GM18517 (cell line): Measurements from ENCODE around the gene C10orf95.
"Not testable (repeated sequence)": the region's sequence is repeated elsewhere in the genome, so short reads cannot be mapped to it uniquely, and the experiment has no call there.

Source experiments
- ATAC-seq: cut with Tn5 transposase; IDR thresholded peaks from one replicate; pipeline ENCODE4 v1.9.1; 2021; ENCODE audit warnings: mild to moderate bottlenecking, moderate library complexity; ENCODE audit not compliant: unreplicated experiment

The C10orf95 gene

DNA sequence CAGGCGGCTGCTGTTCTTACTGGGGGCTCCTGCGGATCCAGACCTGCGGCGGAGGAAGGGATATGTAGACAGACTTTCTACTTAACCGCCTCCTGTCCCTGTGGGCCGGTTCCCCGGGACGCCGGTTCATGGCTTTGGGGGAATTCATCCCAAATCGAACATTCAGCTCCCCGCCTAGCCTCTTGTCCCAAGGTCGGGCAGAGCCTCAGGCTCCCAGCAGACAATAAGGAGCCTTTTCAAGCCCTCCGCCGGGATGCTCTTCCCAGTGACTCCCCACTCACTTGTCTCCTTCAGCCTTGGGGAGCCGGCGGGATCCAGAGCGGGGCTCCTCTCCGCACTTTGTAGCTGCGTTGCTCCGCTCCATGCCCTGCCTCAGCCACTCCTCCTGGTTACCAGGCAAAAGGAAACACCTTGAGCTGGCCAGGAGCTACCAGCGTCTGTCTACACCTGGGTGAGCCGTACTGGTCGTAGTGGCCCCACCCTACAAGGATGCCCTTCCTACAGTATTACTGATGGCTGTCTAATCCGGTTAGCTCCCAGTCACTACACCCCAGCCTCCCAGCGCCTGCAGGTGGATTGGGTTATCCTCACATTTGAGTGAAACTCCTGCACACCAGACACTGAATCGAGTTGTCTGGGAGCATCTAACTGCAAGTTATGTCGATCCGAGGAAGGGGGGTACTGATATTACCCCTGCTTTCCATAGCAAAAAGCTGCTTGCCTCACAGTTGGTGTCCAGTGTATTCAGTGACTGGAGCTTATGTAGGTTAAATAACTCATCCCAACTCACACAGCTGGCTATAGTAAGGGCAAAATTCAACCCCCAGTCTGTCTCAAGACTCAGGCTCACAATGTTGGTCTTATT, at the start of gene C10orf95:
TSS of gene C10orf95 (minus strand) at position 439 of the 865 bp plus-strand sequence. CDS start 450 bp downstream, outside the sequence.
- ATAC-seq = no peak

DNA sequence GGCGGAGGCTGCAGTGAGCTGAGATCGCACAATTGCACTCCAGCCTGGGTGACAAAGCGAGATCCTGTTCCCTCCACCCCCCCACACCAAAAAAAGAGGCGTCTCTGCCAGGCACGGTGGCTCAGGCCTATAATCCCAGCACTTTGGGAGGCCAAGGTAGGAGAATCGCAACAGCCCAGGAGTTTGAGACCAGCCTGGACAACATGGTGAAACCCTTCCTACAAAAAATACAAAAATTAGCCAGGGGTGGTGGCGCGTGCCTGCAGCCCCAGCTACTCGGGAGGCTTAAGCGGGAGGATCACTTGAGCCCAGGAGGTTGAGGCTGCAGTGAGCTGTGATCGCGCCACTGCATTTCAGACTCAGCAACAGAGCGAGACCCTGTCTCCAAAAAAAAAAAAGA, 49.3 kb upstream of the C10orf95 start:
- ATAC-seq = not testable (repeated sequence)

DNA sequence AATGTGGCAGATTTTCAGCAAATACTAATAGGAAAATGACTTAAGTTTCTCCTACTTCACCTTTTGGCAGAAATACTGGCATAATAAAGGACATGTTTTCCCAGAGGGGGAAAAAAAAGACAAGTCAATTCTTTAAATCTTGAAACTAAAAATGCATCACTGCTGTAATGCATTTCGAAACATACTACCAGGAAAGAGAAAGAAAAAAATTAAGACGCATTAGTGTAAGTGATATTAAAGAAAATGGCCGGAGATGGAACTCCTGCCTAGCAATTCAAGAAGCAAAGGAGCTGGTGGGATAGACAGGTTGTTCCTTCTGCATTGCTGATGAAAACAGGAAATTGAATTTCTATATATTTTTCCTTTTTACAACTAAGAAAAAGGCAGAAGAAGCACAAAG, 48.0 kb upstream of the C10orf95 start:
- ATAC-seq = no peak

GRCh38 chr10:102497545-102497944, 46.2 kb upstream of the C10orf95 start:
- no peak for ATAC-seq

DNA sequence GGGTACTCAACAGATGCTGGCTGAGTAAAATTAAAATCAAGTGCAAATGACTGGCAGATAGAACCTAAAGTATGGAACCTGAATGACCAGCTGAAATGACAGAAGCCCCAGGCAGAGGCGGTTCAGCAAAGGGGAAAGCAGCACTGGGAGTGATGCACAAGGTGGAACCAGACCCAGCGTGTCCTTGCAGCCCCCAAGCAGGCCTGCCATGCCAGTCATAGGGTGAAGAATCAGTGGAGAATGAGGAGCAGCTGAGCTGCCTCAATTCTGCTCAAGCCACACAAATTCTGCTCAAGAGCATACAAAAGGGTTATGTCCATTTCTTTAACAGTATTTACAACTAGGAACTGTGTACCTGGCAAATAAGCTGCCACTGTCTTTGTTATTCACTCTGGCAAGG, 42.4 kb upstream of the C10orf95 start:
- no peak for ATAC-seq

DNA sequence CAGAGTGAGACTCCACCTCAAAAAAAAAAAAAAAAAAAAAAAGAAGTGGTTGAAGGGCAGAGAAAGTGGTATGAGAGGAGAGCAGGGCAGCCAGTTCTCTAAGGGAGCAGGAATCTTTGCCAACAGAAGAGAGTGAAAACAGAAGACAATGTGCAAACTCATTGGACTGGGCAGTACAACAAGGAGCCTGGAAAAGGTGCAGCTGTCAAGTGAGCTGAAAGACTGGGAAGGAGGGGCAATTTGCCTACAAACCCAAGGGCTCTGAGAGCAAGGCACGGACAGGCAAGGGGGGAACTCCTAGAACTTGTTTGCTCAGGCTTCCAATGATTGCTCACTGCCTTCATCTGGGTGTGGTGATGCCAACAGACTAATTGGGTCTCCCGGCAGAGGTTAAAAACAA, 41.6 kb upstream of the C10orf95 start:
- ATAC-seq = no peak

- no peak for ATAC-seq
Measured at GRCh38 chr10:102492344-102492939, 41.1 kb upstream of the C10orf95 start.

- no peak for ATAC-seq
Measured at GRCh38 chr10:102491136-102491535, 39.8 kb upstream of the C10orf95 start.

- ATAC-seq = no peak
Measured at GRCh38 chr10:102485093-102485784, 33.9 kb upstream of the C10orf95 start.

- ATAC-seq = no peak
Measured at GRCh38 chr10:102484021-102484420, 32.7 kb upstream of the C10orf95 start.

DNA sequence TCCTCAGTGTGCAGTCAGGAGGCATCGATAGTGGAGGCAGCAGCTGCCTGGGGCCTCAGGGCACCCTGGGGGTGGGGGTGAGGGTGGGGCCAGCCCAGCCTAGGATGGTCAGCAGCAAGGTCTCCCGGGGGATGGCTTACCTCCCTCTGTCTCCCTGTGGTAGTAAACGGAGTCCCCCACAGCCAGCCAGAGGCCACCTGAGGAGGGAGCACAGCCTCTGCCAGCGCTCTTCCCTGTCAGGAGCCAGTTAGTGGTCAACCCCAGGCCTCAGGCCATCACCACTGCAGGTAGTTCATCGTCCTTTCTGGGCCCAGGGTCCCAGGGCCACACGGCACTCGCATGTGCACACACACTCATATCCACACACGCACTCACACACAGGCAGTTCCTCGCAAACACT, 29.1 kb upstream of the C10orf95 start:
- no peak for ATAC-seq

GRCh38 chr10:102479651-102480050, 28.3 kb upstream of the C10orf95 start:
- no peak for ATAC-seq

- no peak for ATAC-seq
Measured at GRCh38 chr10:102476466-102477141, 25.3 kb upstream of the C10orf95 start.

DNA sequence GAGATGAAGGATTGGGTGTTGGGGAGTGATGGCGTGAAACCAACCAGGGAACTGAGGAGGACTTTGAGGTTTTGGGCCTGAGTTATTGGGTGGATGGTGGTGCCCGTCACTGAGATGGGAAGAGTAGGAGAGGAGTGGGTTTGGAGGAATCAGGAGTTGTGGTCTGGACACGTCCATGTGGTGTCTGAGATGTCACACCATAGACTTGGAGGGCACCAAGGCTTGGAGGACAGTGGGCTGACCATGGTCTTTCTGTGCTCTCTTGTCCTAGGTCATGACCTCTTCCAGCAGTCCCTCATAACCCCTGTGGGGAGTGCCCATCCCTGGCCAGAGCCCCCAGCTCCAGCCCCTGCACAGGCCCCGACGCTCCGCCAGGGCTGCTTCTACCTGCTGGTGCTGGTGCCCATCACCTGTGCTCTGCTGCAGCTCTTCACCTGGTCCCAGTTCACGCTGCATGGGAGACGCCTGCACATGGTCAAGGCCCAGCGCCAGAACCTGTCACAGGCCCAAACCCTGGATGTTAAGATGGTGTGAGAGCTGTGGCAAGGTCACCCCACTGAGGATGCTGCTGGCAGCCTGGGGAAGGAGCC, 24.2 kb upstream of the C10orf95 start:
- no peak for ATAC-seq

DNA sequence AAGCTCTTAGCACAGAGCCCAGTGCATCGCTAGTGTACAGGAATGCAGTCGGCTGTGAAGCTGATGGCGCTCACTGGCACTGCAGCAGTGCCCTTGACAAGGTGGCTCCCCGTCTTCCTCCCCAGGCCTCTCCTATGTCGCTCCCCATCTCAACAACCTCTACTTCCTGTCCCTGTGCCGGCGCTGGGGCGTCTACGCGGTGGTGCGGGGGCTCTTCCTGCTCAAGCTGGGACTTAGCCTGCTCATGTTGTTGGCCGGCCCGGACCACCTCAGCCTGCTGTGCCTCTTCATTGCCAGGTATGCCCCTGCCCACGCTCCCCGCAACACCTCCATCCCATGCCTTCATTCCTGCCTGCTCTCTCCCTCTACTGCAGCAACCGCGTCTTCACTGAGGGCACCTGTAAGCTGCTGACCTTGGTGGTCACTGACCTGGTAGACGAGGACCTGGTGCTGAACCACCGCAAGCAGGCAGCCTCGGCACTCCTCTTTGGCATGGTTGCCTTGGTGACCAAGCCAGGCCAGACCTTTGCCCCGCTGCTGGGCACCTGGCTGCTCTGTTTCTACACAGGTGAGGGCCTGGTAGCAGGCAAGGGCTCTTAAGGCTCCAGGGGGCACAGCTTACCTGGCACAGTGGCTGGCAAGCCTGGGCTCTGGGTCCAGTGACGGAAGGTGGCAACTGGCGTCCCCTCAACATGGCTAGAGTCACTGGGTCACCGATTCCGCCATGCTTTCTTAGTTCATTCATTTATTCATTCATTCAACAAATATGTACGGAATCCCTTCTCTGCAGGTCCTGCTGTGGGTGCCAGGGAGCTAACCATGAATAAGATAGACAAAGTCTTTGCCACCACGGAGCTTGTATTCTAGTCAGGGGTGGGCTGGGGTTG, 22.3 kb upstream of the C10orf95 start:
- ATAC-seq = no peak

- no peak for ATAC-seq
Measured at GRCh38 chr10:102470579-102471546, 19.5 kb upstream of the C10orf95 start.

- no peak for ATAC-seq
Measured at GRCh38 chr10:102468683-102469082, 17.3 kb upstream of the C10orf95 start.

- ATAC-seq = no peak
Measured at GRCh38 chr10:102467971-102468438, 16.7 kb upstream of the C10orf95 start.

GRCh38 chr10:102467318-102467717, 16.0 kb upstream of the C10orf95 start:
- ATAC-seq = no peak
